Kidney (tissue), 14 donors: ENCODE measurements around the gene MYLK. TPM values are rescaled to one million over a fixed set of nuclear protein-coding genes. Genes with fewer than 3 reads are reported as not detected.

Experiments
- DNase-seq, 5 donors: peaks; one replicate each; pipeline ENCODE4 v3.0.0-alpha.2; 2013 to 2020
- FAIRE-seq: peaks from 2 replicates; lab custom pipeline; 2012; peaks lifted over from hg19 to GRCh38; lab: Jason Lieb, UNC
- H3K27ac ChIP-seq, 2 donors: one replicate each; pipeline ENCODE4 v1.7.0; 2013; ENCODE audit warnings: low read depth in 2 of 2, low read length in 2 of 2, inconsistent platforms in 1 of 2
- H3K27me3 ChIP-seq: one replicate; pipeline ENCODE4 v1.7.1; 2013; ENCODE audit warnings: low read length, inconsistent platforms; ENCODE audit not compliant: control insufficient read depth, insufficient read depth
- H3K36me3 ChIP-seq, 3 donors: one replicate each; pipeline versions ENCODE4 v1.7.0 to v1.7.1; 2013; ENCODE audit warnings: low read length in 3 of 3, control low read depth in 1 of 3, inconsistent platforms in 1 of 3; ENCODE audit not compliant: insufficient read depth in 3 of 3, control insufficient read depth in 2 of 3
- H3K4me1 ChIP-seq, 3 donors: one replicate each; pipeline versions ENCODE4 v1.7.0 to v1.7.1; 2013; ENCODE audit warnings: low read length in 3 of 3, inconsistent platforms in 1 of 3, low read depth in 1 of 3; ENCODE audit not compliant: control insufficient read depth in 2 of 3, insufficient read depth in 2 of 3
- H3K4me3 ChIP-seq, 3 donors: one replicate each; pipeline versions ENCODE4 v1.7.0 to v1.8.1; 2013; ENCODE audit warnings: low read length in 3 of 3, control low read depth in 1 of 3, inconsistent platforms in 1 of 3
- H3K9ac ChIP-seq, 3 donors: one replicate each; pipeline versions ENCODE4 v1.7.0 to v1.7.1; 2013; ENCODE audit warnings: low read length in 3 of 3, control low read depth in 1 of 3, inconsistent platforms in 1 of 3
- H3K9me3 ChIP-seq, 3 donors: one replicate each; pipeline versions ENCODE4 v1.7.0 to v1.7.1; 2013; ENCODE audit warnings: low read length in 3 of 3, control low read depth in 1 of 3, inconsistent platforms in 1 of 3; ENCODE audit not compliant: control insufficient read depth in 2 of 3, insufficient read depth in 1 of 3
- intact Hi-C: fragments of 100-400 bp; cut with DNase I; formaldehyde crosslinking; loops from one replicate; pipeline ENCODE4 v1.11.1; 2022
- polyA plus RNA-seq: library from polyadenylated mRNA; stranded (reverse); fragments of 350-450 nt; fragmentation: Illumina TruSeq; extraction: RNeasy Lipid Tissue Mini Kit (QIAGEN cat#74804); gene quantifications from one replicate; pipeline ENCODE4 v1.2.3, GENCODE V29; 2014; ENCODE audit warnings: low read depth, low replicate concordance; ENCODE audit not compliant: insufficient read depth
- total RNA-seq: library from RNA; stranded (reverse); fragmentation: NEBNext Ultra II Directional; extraction: Animal tissue kit (Norgen Biotek cat#: 25700); gene quantifications from one replicate; pipeline ENCODE4 v1.2.1, GENCODE V29; 2021
- TF ChIP-seq, protein P1 (sequence below): IDR thresholded peaks from 3 replicates; pipeline ENCODE4 v1.5.1; 2012; ENCODE audit warnings: mild to moderate bottlenecking, moderate library complexity, borderline replicate concordance; ENCODE audit not compliant: insufficient read depth; ENCODE audit errors: extremely low read depth
- donor health status: control.
- donor health status: control.
- donor health status: control.
- donor health status: control.
- donor health status: control.
- donor health status: DM: yes; HTN: yes; CAD: no.
- donor health status: Normal renal cell carcinoma (clear cell type).

MYLK gene
- total and polyA plus RNA-seq, 2 donors from 2014 or later, result 25.3 to 164 TPM

DNA sequence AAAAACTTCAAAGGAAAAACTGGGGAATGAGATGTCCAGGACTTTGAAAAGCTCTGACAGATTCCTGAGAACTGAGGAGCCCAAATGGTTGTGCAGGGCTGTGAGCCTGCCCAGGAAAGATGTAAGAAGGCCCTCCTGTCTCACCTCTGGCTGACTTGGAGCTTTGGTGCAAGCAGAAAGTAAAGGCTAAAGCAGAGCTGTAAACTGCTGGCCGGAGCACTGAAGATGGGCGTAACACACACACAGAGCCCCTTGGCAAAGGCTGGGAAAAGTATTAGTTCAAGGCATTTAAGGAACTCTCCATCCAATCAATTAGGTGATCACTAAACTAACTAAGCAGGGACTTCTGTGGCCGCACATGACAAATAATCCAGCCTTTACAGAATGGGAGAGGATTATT, 155.1 kb downstream of the MYLK start:
- intact Hi-C loops, result no loop called here
- H3K4me1 ChIP-seq, result peaks cover 0 to 3% (median 0%) of the 10 kb centered on the region in 3 donors
- no peak overlapping the region for H3K27ac ChIP-seq
- H3K36me3 ChIP-seq, result no peaks in the 10 kb centered on the region
- TF ChIP-seq, protein P1, sequence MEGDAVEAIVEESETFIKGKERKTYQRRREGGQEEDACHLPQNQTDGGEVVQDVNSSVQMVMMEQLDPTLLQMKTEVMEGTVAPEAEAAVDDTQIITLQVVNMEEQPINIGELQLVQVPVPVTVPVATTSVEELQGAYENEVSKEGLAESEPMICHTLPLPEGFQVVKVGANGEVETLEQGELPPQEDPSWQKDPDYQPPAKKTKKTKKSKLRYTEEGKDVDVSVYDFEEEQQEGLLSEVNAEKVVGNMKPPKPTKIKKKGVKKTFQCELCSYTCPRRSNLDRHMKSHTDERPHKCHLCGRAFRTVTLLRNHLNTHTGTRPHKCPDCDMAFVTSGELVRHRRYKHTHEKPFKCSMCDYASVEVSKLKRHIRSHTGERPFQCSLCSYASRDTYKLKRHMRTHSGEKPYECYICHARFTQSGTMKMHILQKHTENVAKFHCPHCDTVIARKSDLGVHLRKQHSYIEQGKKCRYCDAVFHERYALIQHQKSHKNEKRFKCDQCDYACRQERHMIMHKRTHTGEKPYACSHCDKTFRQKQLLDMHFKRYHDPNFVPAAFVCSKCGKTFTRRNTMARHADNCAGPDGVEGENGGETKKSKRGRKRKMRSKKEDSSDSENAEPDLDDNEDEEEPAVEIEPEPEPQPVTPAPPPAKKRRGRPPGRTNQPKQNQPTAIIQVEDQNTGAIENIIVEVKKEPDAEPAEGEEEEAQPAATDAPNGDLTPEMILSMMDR, result no peak
- H3K9me3 ChIP-seq, result no peaks in the 10 kb centered on the region
- no peak overlapping the region for H3K4me3 ChIP-seq
- FAIRE-seq, result no peak
- DNase-seq, result no peak
- no peak overlapping the region for H3K9ac ChIP-seq
- no peaks in the 10 kb centered on the region for H3K27me3 ChIP-seq

GRCh38 chr3:123728014-123728413, 156.1 kb downstream of the MYLK start:
- Histone ChIP-seq H3K9me3 (no peaks in the 10 kb centered on the region), H3K27ac (no peak overlapping the region), H3K9ac (no peak overlapping the region), H3K36me3 (no peaks in the 10 kb centered on the region), H3K4me1 (peaks cover 0 to 5% (median 4%) of the 10 kb centered on the region in 3 donors), H3K27me3 (no peaks in the 10 kb centered on the region), H3K4me3 (no peak overlapping the region)
- DNase-seq (no peak), FAIRE-seq (no peak)
- intact Hi-C loops, result no loop called here
- TF ChIP-seq, protein P1, result no peak

GRCh38 chr3:123725652-123726400, 158.3 kb downstream of the MYLK start:
- intact Hi-C loops, result no loop called here
- no peak overlapping the region for H3K9ac ChIP-seq
- peaks cover 0 to 5% (median 4%) of the 10 kb centered on the region in 3 donors for H3K4me1 ChIP-seq
- H3K27me3 ChIP-seq, result no peaks in the 10 kb centered on the region
- H3K4me3 ChIP-seq, result no peak overlapping the region
- no peak overlapping the region for H3K27ac ChIP-seq
- FAIRE-seq (no peak), DNase-seq (no peak)
- H3K36me3 ChIP-seq, result peaks cover 0 to under 1% (median 0%) of the 10 kb centered on the region in 3 donors
- TF ChIP-seq, protein P1, result no peak
- no peaks in the 10 kb centered on the region for H3K9me3 ChIP-seq
